ENCODE data around the gene FRZB.

GRCh38 chr2:182885771-182886170 is 19.3 kb upstream of the FRZB start:
- TF ChIP-seq POLR2A (IDR thresholded peaks at IDR 0.05) = no peak
- no peak for TF ChIP-seq CTCF (IDR thresholded peaks at IDR 0.05)
- no peak for TF ChIP-seq POLR2AphosphoS5 (IDR thresholded peaks at IDR 0.05)
